CD14-positive monocyte (primary cell): ENCODE results near the gene EIF4B. TPM values are rescaled to one million over a fixed set of nuclear protein-coding genes. Genes with fewer than 3 reads are reported as not detected.

Source experiments
- DNase-seq, 3 donors: peaks; one replicate each; pipeline ENCODE4 v3.0.0-alpha.2; 2011 to 2022
- H2AFZ ChIP-seq: 2 replicates; pipeline ENCODE4 v1.6.0; 2012; ENCODE audit warnings: mild to moderate bottlenecking, low read depth, low read length, inconsistent platforms; ENCODE audit not compliant: insufficient read depth, poor library complexity, severe bottlenecking
- H3K27ac ChIP-seq, 2 donors: 1 replicate in 1 of 2; 2 replicates in 1 of 2; pipeline ENCODE4 v1.5.1; 2012 to 2013; ENCODE audit warnings: low read length in 2 of 2, control low read depth in 1 of 2, inconsistent platforms in 1 of 2, low read depth in 1 of 2, mild to moderate bottlenecking in 1 of 2
- H3K27me3 ChIP-seq, 2 donors: one replicate each; pipeline versions ENCODE4 v1.6.0 to v1.6.1; 2011 to 2013; ENCODE audit warnings: low read length in 2 of 2; ENCODE audit not compliant: control insufficient read depth in 2 of 2, insufficient read depth in 2 of 2
- H3K36me3 ChIP-seq, 2 donors: replicated peaks in 1 of 2; 1 replicate in 1 of 2; 2 replicates in 1 of 2; pipeline versions ENCODE4 v1.5.1 to v1.6.1; 2012 to 2013; ENCODE audit warnings: low read length in 2 of 2, control low read depth in 1 of 2, inconsistent platforms in 1 of 2, mild to moderate bottlenecking in 1 of 2; ENCODE audit not compliant: insufficient read depth in 2 of 2, control insufficient read depth in 1 of 2
- H3K4me1 ChIP-seq, 2 donors: 1 replicate in 1 of 2; 2 replicates in 1 of 2; pipeline versions ENCODE4 v1.5.1 to v1.6.1; 2012 to 2013; ENCODE audit warnings: low read length in 2 of 2, control low read depth in 1 of 2, inconsistent platforms in 1 of 2, mild to moderate bottlenecking in 1 of 2, moderate library complexity in 1 of 2; ENCODE audit not compliant: insufficient read depth in 2 of 2, control insufficient read depth in 1 of 2
- H3K4me2 ChIP-seq: replicated peaks from 2 replicates; pipeline ENCODE3; 2012; ENCODE audit warnings: low read length, moderate library complexity, mild to moderate bottlenecking; ENCODE audit not compliant: poor library complexity, severe bottlenecking; ENCODE audit errors: extremely low read depth
- H3K4me3 ChIP-seq, 3 experiments: fragments of 200-600 bp in 1 of 3; sonication (generic) in 1 of 3; replicated peaks in 1 of 3; 1 replicate in 2 of 3; 2 replicates in 1 of 3; pipeline ENCODE4 v1.5.1; 2011 to 2013; ENCODE audit warnings: low read length in 3 of 3, mild to moderate bottlenecking in 3 of 3, control low read depth in 2 of 3, low read depth in 2 of 3, inconsistent platforms in 1 of 3, moderate library complexity in 1 of 3
- H3K79me2 ChIP-seq: 2 replicates; pipeline ENCODE4 v1.6.0; 2012; ENCODE audit warnings: mild to moderate bottlenecking, control low read depth, inconsistent platforms, low read length, moderate library complexity; ENCODE audit not compliant: insufficient read depth
- H3K9ac ChIP-seq: 2 replicates; pipeline ENCODE4 v1.6.0; 2017; ENCODE audit warnings: low read length, mild to moderate bottlenecking; ENCODE audit not compliant: insufficient read depth, poor library complexity, severe bottlenecking
- H3K9me3 ChIP-seq, 2 donors: replicated peaks in 1 of 2; 1 replicate in 1 of 2; 2 replicates in 1 of 2; pipeline versions ENCODE4 v1.5.1 to v1.6.1; 2012 to 2013; ENCODE audit warnings: low read length in 2 of 2, control low read depth in 1 of 2; ENCODE audit not compliant: control insufficient read depth in 1 of 2, insufficient read depth in 1 of 2
- H4K20me1 ChIP-seq: 2 replicates; pipeline ENCODE4 v1.6.0; 2012; ENCODE audit warnings: mild to moderate bottlenecking, low read length, control low read depth, moderate library complexity; ENCODE audit not compliant: insufficient read depth
- H3K27ac Mint-ChIP-seq, 7 donors: one replicate each; pipeline ENCODE4 v1.8.0; 2020; ENCODE audit warnings: mild to moderate bottlenecking in 7 of 7, mixed read lengths in 7 of 7, moderate library complexity in 6 of 7, inconsistent platforms in 2 of 7
- H3K27me3 Mint-ChIP-seq, 3 donors: one replicate each; pipeline ENCODE4 v1.8.0; 2021 to 2022; ENCODE audit warnings: low read depth in 3 of 3, mild to moderate bottlenecking in 3 of 3, mixed read lengths in 3 of 3, moderate library complexity in 3 of 3, inconsistent platforms in 1 of 3
- H3K36me3 Mint-ChIP-seq, 2 donors: one replicate each; pipeline ENCODE4 v1.8.0; 2020; ENCODE audit warnings: mixed read lengths in 2 of 2, inconsistent platforms in 1 of 2, mild to moderate bottlenecking in 1 of 2
- H3K4me1 Mint-ChIP-seq: one replicate; pipeline ENCODE4 v1.8.0; 2020; ENCODE audit warnings: mild to moderate bottlenecking, mixed read lengths
- H3K4me3 Mint-ChIP-seq, 2 donors: one replicate each; pipeline ENCODE4 v1.8.0; 2020; ENCODE audit warnings: mild to moderate bottlenecking in 2 of 2, mixed read lengths in 2 of 2, moderate library complexity in 1 of 2
- H3K9me3 Mint-ChIP-seq, 7 donors: one replicate each; pipeline ENCODE4 v1.8.0; 2020 to 2022; ENCODE audit warnings: mixed read lengths in 7 of 7, mild to moderate bottlenecking in 6 of 7, moderate library complexity in 6 of 7, inconsistent platforms in 2 of 7
- WGBS: methylation state at CpG from one replicate; pipeline ENCODE4 v1.1.5; 2013; ENCODE audit warnings: missing lambda C conversion rate; ENCODE audit not compliant: insufficient coverage; 5-methylcytosine and 5-hydroxymethylcytosine counted together
- intact Hi-C, 2 donors: fragments of 100-400 bp; cut with micrococcal nuclease; formaldehyde crosslinking; loops; one replicate each; pipeline versions ENCODE4 v1.15.0 to v1.15.1; 2023
- polyA plus RNA-seq, 3 donors: library from polyadenylated mRNA; depleted of rRNA in 1 of 3; unstranded in 2 of 3; stranded (reverse) in 1 of 3; fragments of 300-500 nt in 2 of 3; fragments of >200 nt in 1 of 3; fragmentation: Illumina TruSeq in 2 of 3; gene quantifications; 1 replicate in 2 of 3; 2 replicates in 1 of 3; pipeline ENCODE4 v1.2.3, GENCODE V29; 2012 to 2021
- TF ChIP-seq, protein P1 (sequence below): fragments of 200-600 bp; IDR thresholded peaks from one replicate; pipeline ENCODE4 v1.8.0; 2022; ENCODE audit warnings: antibody characterized with exemption, mild to moderate bottlenecking

The EIF4B gene
- polyA plus RNA-seq, 3 donors: 41.2 to 185 (median 58.6) TPM

DNA sequence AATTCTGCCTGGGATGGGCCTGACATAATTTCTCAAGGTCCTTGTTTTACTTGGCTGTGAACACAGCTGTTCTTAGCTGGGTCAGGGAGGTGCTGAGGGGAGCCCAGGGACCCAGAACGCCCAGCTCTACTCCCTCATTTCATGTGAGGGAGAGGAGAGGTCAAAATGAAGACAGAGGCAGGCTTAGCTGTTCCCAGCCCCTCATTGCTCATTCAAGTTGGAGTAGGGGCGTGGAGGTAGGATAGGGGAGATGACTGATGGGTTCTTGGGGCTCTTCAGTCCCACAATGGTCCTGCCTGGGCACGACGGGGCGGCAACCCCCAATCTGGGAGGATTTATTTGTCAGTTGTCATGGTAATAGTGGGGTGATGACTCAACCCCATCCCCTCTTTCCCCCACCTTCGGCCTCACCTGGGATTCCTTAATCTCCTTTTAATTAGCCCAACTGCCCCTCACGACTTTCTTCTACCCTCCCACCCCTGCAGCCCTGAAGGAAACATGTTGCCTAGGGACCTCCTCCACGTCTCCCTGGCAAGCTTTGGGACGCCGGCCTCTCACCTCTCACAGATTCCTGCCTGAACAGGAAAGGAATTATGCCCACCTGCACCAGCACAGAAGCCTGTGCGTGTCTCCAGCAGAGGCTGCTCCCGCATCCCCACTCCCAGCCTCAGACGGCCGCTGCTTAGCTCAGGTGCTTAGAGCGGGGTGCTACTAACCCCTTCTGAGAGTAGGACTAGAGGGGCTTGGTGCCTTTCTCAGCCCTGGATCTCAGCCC, 62.7 kb downstream of the EIF4B start:
- intact Hi-C loops: loop anchor here (5.0 kb wide), 2 partner anchors 33 to 128 kb away; partner anchors contain the start of gene SOAT2 (in 1 of the 2)
- H3K27me3 Mint-ChIP-seq: no peaks in the 10 kb centered on the region
- peaks cover 41% of the 10 kb centered on the region for H4K20me1 ChIP-seq
- H3K4me3 Mint-ChIP-seq: no peak overlapping the region
- peaks cover 86 to 96% of the 10 kb centered on the region in 2 donors for H3K36me3 Mint-ChIP-seq
- H3K36me3 ChIP-seq: peaks cover 58 to 84% of the 10 kb centered on the region in 2 donors
- TF ChIP-seq, protein P1, sequence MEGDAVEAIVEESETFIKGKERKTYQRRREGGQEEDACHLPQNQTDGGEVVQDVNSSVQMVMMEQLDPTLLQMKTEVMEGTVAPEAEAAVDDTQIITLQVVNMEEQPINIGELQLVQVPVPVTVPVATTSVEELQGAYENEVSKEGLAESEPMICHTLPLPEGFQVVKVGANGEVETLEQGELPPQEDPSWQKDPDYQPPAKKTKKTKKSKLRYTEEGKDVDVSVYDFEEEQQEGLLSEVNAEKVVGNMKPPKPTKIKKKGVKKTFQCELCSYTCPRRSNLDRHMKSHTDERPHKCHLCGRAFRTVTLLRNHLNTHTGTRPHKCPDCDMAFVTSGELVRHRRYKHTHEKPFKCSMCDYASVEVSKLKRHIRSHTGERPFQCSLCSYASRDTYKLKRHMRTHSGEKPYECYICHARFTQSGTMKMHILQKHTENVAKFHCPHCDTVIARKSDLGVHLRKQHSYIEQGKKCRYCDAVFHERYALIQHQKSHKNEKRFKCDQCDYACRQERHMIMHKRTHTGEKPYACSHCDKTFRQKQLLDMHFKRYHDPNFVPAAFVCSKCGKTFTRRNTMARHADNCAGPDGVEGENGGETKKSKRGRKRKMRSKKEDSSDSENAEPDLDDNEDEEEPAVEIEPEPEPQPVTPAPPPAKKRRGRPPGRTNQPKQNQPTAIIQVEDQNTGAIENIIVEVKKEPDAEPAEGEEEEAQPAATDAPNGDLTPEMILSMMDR: no peak
- H3K9me3 Mint-ChIP-seq: no peaks in the 10 kb centered on the region
- H3K4me2 ChIP-seq: no peak overlapping the region
- no peak for DNase-seq
- H3K9ac ChIP-seq: no peak overlapping the region
- peak overlapping the region in 4 of 7 donors; percentile 5 to 79 (median 42) for H3K27ac Mint-ChIP-seq
- H3K27ac ChIP-seq: no peak overlapping the region
- peaks cover 28 to 39% of the 10 kb centered on the region in 2 donors for H3K4me1 ChIP-seq
- 100% methylated on average over 6 of the region's 15 CpGs for WGBS
- H3K27me3 ChIP-seq: no peaks in the 10 kb centered on the region
- H3K79me2 ChIP-seq: no peaks in the 10 kb centered on the region
- no peak overlapping the region for H3K4me3 ChIP-seq
- no peaks in the 10 kb centered on the region for H3K9me3 ChIP-seq
- peaks cover 45% of the 10 kb centered on the region for H3K4me1 Mint-ChIP-seq
- no peak overlapping the region for H2AFZ ChIP-seq

DNA sequence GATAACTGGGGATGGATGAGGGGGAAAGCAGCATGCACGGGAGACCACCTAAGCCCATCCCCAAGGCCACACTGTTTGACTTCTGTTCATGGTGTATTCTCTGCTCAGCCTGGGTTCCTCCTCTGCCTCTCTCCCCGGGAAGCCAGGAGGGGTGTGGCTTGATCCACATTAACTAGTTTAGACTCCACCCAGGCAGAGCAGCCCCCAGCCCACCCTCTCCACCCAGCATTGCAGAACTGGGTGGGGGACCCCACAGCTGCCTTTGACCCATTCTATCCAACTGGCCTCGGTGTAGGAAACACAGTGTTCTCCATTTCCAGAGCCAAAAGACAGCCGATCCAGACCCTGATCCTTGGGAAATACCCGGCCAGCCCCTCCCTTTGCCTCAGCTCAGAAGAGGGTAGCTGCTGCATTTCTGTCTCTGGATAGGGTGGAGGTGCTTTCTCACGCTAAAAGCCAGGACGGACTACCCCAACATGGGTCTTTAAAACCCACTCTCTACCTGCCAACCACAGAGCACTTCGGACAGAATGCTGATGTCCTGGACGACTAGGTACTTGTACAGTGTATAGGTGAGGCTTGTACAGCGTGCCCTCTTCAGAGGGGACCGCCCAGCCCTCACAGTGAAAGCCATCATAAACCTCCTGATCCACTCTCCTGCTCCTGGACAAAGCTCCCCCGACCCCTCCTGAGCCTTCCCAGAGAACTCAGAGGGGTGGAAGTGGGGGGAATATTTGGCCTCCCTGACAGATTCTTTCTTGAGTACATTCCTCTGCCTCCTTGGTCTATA, 63.6 kb downstream of the EIF4B start:
- Histone ChIP-seq H3K4me3 (no peak overlapping the region), H3K27ac (no peak overlapping the region), H2AFZ (no peak overlapping the region), H3K36me3 (peaks cover 59 to 84% of the 10 kb centered on the region in 2 donors), H3K9ac (no peak overlapping the region), H3K27me3 (no peaks in the 10 kb centered on the region), H3K4me1 (peaks cover 28 to 46% of the 10 kb centered on the region in 2 donors), H4K20me1 (peaks cover 40% of the 10 kb centered on the region), H3K79me2 (no peaks in the 10 kb centered on the region), H3K4me2 (no peak overlapping the region), H3K9me3 (no peaks in the 10 kb centered on the region)
- Mint-ChIP-seq H3K27ac (peak overlapping the region in 3 of 7 donors; percentile 10 to 66 (median 12)), H3K36me3 (peaks cover 87 to 96% of the 10 kb centered on the region in 2 donors), H3K9me3 (no peaks in the 10 kb centered on the region), H3K27me3 (no peaks in the 10 kb centered on the region), H3K4me1 (peaks cover 50% of the 10 kb centered on the region), H3K4me3 (no peak overlapping the region)
- intact Hi-C loops: loop anchor here (5.0 kb wide), 2 partner anchors 32 to 127 kb away; partner anchors contain the start of gene SOAT2 (in 1 of the 2)
- no peak for DNase-seq
- WGBS: no CpG with 5 or more reads among the region's 12 CpGs
- TF ChIP-seq, protein P1: no peak
